ENCODE measurements around the gene MAGEA2.
"Not testable (repeated sequence)": the region's sequence is repeated elsewhere in the genome, so short reads cannot be mapped to it uniquely, and the experiment has no call there.

GRCh38 chrX:152753686-152754650 is at the start of gene MAGEA2:
- not testable (repeated sequence) for TF ChIP-seq EZH2phosphoT487 (IDR thresholded peaks at IDR 0.05; ENCODE audit: insufficient read depth, low read depth); EZH2 (IDR thresholded peaks at IDR 0.05; ENCODE audit: insufficient read depth, poor library complexity, severe bottlenecking)

Data from GM23248 (cell line).